DMS53 treated with DMSO at 0.1 percent for 48 hours (cell line): Measurements from ENCODE around the gene HDHD3.

Experiments
- DNase-seq: peaks from one replicate; lab custom pipeline; 2025; ENCODE audit not compliant: unreplicated experiment; lab: John Stamatoyannopoulos, UW

Gene HDHD3

GRCh38 chr9:113340011-113340699 lies 36.6 kb downstream of the HDHD3 start, which contains the start of gene WDR31:
WDR31 (minus strand) TSS chr9:113340275; CDS start chr9:113332022, 8,253 bp downstream.
- DNase-seq, result peak; percentile 46

DNA sequence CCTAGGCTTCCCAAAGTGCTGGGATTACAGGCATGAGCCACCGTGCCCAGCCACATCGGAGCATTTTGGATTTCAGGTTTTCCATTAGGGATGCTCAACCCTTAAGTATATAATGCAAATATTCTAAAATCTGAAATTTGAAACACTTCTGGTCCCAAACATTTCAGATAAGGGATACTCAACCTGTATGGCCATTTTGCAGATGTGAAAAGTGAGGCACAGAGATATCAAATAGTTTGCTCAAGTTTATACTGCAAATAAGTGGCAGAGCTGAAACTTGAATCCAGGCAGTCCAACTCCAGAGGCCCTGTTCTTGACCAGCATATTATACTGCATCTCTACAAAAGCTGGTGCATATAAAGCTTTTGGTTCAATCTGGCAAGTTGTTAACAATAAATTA lies 39.1 kb downstream of the HDHD3 start:
- no peak for DNase-seq

DNA sequence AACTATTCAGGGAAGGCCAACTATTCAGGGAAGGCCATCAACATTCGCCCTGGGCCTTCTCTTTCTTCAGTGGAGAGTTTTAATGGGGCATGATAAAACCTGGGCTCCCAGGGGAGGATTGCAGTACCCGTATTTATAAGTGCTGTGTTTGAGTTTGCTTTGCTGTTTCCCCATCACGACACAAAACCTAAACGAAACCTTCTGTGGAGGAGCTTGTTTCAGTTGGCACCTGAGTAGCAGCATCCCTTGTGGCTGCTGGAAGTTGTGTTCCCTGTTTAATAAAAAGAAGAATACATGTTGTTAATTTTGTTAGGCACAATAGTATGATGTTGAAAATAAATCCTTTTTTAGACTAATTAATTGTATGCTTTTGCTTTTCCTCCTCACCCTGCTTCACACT lies 45.0 kb downstream of the HDHD3 start:
- no peak for DNase-seq

DNA sequence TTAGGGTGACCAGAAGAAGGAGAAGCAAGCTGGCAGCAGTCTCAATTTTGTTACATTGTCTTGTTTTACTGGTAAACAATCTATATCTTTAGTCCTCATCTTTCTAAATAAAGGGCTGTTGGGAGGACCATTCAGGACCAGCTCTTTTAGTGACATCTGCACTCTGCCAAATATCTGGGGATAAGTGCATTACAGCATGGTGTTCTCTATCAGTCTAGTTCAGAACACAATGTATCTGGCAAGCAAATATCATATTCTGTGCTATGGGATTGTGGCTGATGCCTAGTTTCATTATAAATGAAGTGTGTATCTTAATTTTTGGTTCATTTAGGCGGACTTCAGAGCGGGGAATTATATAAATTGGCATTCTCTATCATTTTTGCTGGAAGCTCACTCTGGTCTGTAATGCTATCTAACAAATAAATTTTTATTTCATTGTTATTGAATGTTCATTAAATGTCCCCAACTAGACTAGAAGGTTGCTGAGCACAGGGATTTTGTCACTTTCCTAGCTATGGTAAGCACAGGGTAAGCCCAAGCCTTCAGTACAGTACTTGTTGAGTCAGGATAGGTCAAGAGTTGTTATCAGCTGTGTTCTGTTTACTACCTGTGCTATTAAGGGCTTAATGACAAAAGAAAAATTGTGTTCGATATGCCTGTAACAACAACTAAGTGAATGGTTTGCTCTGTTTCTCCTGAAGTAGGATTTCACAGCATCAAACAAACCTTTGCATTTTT lies 48.6 kb downstream of the HDHD3 start:
- DNase-seq, result no peak

DNA sequence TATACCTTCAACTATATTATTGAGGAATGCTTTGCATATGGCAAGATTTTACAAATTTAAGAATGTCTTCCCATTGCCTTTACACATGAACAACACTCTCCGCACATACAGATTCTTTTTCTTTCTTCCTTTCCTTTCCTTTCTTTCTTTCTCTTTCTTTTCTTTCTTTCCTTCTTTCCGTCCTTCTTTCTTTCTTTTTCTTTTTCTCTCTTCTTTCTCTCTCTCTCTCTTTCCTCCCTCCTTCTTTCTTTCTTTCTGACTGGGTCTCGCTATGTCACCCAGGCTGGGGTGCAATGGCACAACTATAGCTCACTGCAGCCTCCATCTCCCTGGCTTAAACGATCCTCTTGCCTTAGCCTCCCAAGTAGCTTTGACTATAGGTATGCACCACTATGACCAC lies 50.6 kb downstream of the HDHD3 start:
- DNase-seq, result no peak
